ENCODE results near the gene ANG.

DNA sequence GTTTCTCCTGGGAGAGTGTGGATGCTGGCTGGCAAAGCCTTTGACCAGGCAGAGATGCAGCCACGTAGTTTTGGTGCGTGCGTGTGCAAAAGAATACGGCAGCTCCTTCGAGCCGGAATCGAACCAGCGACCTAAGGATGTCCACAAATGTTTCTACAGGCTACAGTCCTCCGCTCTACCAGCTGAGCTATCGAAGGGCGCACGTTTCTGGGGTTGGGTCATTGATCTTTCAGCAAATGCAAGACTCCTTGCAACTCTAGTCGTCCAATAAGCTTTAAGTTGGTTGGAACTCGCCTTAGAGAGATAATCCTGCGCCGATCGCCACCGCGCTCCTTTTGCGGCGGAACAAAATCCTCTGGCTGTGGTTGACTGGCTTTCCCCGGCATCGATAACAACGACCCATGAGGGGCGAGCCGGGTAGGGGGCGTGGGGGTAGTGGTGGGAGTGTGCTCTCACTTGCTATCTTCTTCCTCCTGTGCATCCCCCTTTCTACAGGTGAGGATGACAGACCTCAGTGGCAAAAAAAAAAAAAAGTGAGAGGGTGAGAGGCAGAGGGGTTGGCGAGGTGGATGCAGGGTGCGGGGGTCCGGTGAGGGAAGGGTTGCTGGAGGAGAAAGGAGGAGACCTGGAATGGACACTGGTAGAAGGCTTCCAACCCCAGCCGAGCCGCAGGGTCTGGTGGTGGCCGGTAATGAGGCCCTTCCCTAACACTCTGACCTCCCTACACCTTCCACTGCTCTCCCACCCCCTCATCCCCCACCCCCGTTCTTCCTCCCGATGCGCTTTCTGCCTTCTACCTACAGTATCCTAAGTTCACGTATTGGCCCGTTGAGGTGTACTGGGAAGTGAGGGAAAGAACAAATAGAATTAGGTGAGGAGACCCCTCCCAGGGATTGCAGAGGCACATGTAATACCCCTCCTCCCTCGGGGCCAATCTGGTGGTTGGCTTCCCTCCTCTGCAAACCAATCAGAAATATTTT is 35.3 kb upstream of the ANG start:
- TF ChIP-seq, protein P1, sequence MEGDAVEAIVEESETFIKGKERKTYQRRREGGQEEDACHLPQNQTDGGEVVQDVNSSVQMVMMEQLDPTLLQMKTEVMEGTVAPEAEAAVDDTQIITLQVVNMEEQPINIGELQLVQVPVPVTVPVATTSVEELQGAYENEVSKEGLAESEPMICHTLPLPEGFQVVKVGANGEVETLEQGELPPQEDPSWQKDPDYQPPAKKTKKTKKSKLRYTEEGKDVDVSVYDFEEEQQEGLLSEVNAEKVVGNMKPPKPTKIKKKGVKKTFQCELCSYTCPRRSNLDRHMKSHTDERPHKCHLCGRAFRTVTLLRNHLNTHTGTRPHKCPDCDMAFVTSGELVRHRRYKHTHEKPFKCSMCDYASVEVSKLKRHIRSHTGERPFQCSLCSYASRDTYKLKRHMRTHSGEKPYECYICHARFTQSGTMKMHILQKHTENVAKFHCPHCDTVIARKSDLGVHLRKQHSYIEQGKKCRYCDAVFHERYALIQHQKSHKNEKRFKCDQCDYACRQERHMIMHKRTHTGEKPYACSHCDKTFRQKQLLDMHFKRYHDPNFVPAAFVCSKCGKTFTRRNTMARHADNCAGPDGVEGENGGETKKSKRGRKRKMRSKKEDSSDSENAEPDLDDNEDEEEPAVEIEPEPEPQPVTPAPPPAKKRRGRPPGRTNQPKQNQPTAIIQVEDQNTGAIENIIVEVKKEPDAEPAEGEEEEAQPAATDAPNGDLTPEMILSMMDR (IDR thresholded peaks at IDR 0.05) = no peak
- TF ChIP-seq POLR2A (IDR thresholded peaks at IDR 0.05) (no peak), EP300 (IDR thresholded peaks at IDR 0.05) (no peak)
